PFSK-1 (cell line): ENCODE results near the gene OPA3.

Experiments used
- POLR2AphosphoS5 ChIP-seq: IDR thresholded peaks from 2 replicates; pipeline ENCODE4 v1.6.1; 2012; ENCODE audit warnings: low read depth, mild to moderate bottlenecking, control low read depth, low read length, moderate library complexity
- TF ChIP-seq, protein P1 (sequence below), 2 experiments: IDR thresholded peaks; 2 replicates each; pipeline versions ENCODE4 v1.6.1 to v1.8.0; 2011 to 2012; ENCODE audit warnings: low read depth in 2 of 2, low read length in 2 of 2, control low read depth in 1 of 2, inconsistent platforms in 1 of 2, mild to moderate bottlenecking in 1 of 2, moderate library complexity in 1 of 2; ENCODE audit not compliant: insufficient read depth in 1 of 2

GRCh38 chr19:45601524-45602374, 17.1 kb upstream of the OPA3 start, which contains the start of gene GPR4:
- TF ChIP-seq, protein P1, sequence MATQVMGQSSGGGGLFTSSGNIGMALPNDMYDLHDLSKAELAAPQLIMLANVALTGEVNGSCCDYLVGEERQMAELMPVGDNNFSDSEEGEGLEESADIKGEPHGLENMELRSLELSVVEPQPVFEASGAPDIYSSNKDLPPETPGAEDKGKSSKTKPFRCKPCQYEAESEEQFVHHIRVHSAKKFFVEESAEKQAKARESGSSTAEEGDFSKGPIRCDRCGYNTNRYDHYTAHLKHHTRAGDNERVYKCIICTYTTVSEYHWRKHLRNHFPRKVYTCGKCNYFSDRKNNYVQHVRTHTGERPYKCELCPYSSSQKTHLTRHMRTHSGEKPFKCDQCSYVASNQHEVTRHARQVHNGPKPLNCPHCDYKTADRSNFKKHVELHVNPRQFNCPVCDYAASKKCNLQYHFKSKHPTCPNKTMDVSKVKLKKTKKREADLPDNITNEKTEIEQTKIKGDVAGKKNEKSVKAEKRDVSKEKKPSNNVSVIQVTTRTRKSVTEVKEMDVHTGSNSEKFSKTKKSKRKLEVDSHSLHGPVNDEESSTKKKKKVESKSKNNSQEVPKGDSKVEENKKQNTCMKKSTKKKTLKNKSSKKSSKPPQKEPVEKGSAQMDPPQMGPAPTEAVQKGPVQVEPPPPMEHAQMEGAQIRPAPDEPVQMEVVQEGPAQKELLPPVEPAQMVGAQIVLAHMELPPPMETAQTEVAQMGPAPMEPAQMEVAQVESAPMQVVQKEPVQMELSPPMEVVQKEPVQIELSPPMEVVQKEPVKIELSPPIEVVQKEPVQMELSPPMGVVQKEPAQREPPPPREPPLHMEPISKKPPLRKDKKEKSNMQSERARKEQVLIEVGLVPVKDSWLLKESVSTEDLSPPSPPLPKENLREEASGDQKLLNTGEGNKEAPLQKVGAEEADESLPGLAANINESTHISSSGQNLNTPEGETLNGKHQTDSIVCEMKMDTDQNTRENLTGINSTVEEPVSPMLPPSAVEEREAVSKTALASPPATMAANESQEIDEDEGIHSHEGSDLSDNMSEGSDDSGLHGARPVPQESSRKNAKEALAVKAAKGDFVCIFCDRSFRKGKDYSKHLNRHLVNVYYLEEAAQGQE (IDR thresholded peaks at IDR 0.05; ENCODE audit: insufficient read depth in 1 of 2, low read depth in 2 of 2, low read length in 2 of 2), result no peak
- TF ChIP-seq POLR2AphosphoS5, result no peak
